Measurements from ENCODE around the gene HOGA1.

DNA sequence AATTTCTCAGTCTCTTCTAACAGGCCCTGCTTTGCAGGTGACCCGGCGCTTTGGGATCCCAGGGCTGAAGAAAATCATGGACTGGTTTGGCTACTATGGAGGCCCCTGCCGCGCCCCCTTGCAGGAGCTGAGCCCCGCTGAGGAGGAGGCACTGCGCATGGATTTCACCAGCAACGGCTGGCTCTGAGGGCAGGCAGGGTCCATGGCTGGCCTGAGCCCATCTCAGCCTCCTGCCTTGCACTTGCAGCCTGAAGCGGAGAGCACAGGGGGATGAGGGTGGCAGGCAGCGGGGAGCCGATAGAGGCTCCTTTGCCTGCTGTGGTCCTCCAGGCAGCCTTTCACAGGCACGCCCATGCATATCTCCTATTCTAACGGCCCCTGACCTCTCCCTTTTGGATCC, 27.3 kb downstream of the HOGA1 start:
- TF ChIP-seq POLR2AphosphoS5 (IDR thresholded peaks at IDR 0.05; ENCODE audit: low read depth, low read length) (no peak), SIN3A (IDR thresholded peaks at IDR 0.05; ENCODE audit: borderline replicate concordance, insufficient read depth, low read length) (no peak)

Data from PFSK-1 (cell line).